ENCODE measurements around the gene FSTL4.

DNA sequence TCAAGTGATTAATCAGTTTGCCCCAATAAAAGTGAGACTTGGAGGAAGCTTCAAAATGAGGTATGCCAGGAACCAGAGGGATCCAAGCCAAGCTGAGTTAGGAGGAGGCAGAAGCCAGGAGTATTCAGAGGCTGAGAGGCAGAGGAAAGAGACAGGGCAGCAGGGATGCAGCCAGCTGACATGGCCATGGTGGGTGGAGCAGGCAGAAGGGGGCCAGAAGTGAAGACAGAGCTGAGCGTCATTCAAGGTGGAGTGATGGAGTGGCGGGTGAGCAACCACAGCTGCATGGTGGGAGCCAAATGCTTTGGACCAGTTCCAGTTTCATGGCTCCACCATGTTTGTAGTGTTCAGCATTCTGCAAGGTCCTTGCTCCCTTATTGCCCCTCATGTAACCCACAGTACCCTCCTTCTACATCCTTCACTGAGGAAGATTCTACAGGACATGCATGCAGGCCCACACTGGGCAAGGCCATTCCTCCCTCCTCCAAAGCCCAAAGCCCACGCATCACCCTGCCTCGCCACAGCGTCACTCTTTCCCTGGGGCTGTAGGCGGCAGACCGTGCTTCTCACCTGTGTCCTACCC lies 100.6 kb downstream of the FSTL4 start:
- TF ChIP-seq POLR2A (IDR thresholded peaks at IDR 0.05; ENCODE audit: low read depth, low read length), result no peak
- no peak for TF ChIP-seq USF2 (IDR thresholded peaks at IDR 0.05; ENCODE audit: low read depth, low read length)
- TF ChIP-seq CTCF (conservative IDR thresholded peaks at IDR 0.05; ENCODE audit: low read depth, low read length), result no peak
- TF ChIP-seq ELK1 (IDR thresholded peaks at IDR 0.05; ENCODE audit: borderline replicate concordance, low read depth, low read length), result no peak
- TF ChIP-seq CEBPB (IDR thresholded peaks at IDR 0.05; ENCODE audit: low read depth, low read length), result no peak
- TF ChIP-seq SMC3 (IDR thresholded peaks at IDR 0.05; ENCODE audit: low read depth, low read length), result no peak

Data from IMR-90 (cell line).